ENCODE results near the gene BTAF1.
A peak's percentile ranks its signal among the peaks of the same experiment; 100 is the strongest.

Gene BTAF1

GRCh38 chr10:91932737-91933136, 9.2 kb downstream of the BTAF1 start:
- H3K27ac ChIP-seq = 0 out of 2 replicates have a peak overlapping the region, but pooled peaks have one; percentile 28
- no peak for TF ChIP-seq CTCF (IDR thresholded peaks at IDR 0.05)
- no peak for TF ChIP-seq ZFX (IDR thresholded peaks at IDR 0.05; ENCODE audit: borderline replicate concordance)

GRCh38 chr10:91935886-91936285, 12.3 kb downstream of the BTAF1 start:
- no peak for TF ChIP-seq CTCF (IDR thresholded peaks at IDR 0.05)
- TF ChIP-seq ZFX (IDR thresholded peaks at IDR 0.05; ENCODE audit: borderline replicate concordance) = no peak
- H3K27ac ChIP-seq = no peak overlapping the region

GRCh38 chr10:91939653-91940052, 16.1 kb downstream of the BTAF1 start:
- no peak for TF ChIP-seq CTCF (IDR thresholded peaks at IDR 0.05)
- no peak for TF ChIP-seq ZFX (IDR thresholded peaks at IDR 0.05; ENCODE audit: borderline replicate concordance)
- no peak overlapping the region for H3K27ac ChIP-seq

GRCh38 chr10:91941426-91941825, 17.9 kb downstream of the BTAF1 start:
- TF ChIP-seq CTCF (IDR thresholded peaks at IDR 0.05) (no peak), ZFX (IDR thresholded peaks at IDR 0.05; ENCODE audit: borderline replicate concordance) (no peak)
- no peak overlapping the region for H3K27ac ChIP-seq

GRCh38 chr10:91944880-91945630, 21.5 kb downstream of the BTAF1 start:
- TF ChIP-seq ZFX (IDR thresholded peaks at IDR 0.05; ENCODE audit: borderline replicate concordance) (no peak), CTCF (IDR thresholded peaks at IDR 0.05) (no peak)
- no peak overlapping the region for H3K27ac ChIP-seq

- TF ChIP-seq CTCF (IDR thresholded peaks at IDR 0.05) = no peak
- TF ChIP-seq ZFX (IDR thresholded peaks at IDR 0.05; ENCODE audit: borderline replicate concordance) = no peak
- H3K27ac ChIP-seq = no peak overlapping the region
Measured at GRCh38 chr10:91953600-91954160, 30.1 kb downstream of the BTAF1 start.

- H3K27ac ChIP-seq = no peak overlapping the region
- TF ChIP-seq CTCF (IDR thresholded peaks at IDR 0.05) = no peak
- TF ChIP-seq ZFX (IDR thresholded peaks at IDR 0.05; ENCODE audit: borderline replicate concordance) = no peak
Measured at GRCh38 chr10:91955114-91955513, 31.5 kb downstream of the BTAF1 start.

Data from 22Rv1 (cell line).